Rectal smooth muscle tissue (tissue), 1 donor: Measurements from ENCODE around the gene PARP3.

ENCODE experiments used
- H3K27ac ChIP-seq: one replicate; pipeline ENCODE4 v1.7.0; 2013; ENCODE audit warnings: low read depth, low read length, inconsistent platforms
- H3K27me3 ChIP-seq: one replicate; pipeline ENCODE4 v1.7.0; 2013; ENCODE audit warnings: low read length; ENCODE audit not compliant: control insufficient read depth, insufficient read depth
- H3K36me3 ChIP-seq: one replicate; pipeline ENCODE4 v1.7.0; 2013; ENCODE audit warnings: low read length; ENCODE audit not compliant: control insufficient read depth, insufficient read depth
- H3K4me1 ChIP-seq: one replicate; pipeline ENCODE4 v1.7.0; 2013; ENCODE audit warnings: low read length; ENCODE audit not compliant: control insufficient read depth, insufficient read depth
- H3K4me3 ChIP-seq: one replicate; pipeline ENCODE4 v1.7.0; 2013; ENCODE audit warnings: low read length
- H3K9ac ChIP-seq: one replicate; pipeline ENCODE4 v1.7.0; 2013; ENCODE audit warnings: low read length

The PARP3 gene

DNA sequence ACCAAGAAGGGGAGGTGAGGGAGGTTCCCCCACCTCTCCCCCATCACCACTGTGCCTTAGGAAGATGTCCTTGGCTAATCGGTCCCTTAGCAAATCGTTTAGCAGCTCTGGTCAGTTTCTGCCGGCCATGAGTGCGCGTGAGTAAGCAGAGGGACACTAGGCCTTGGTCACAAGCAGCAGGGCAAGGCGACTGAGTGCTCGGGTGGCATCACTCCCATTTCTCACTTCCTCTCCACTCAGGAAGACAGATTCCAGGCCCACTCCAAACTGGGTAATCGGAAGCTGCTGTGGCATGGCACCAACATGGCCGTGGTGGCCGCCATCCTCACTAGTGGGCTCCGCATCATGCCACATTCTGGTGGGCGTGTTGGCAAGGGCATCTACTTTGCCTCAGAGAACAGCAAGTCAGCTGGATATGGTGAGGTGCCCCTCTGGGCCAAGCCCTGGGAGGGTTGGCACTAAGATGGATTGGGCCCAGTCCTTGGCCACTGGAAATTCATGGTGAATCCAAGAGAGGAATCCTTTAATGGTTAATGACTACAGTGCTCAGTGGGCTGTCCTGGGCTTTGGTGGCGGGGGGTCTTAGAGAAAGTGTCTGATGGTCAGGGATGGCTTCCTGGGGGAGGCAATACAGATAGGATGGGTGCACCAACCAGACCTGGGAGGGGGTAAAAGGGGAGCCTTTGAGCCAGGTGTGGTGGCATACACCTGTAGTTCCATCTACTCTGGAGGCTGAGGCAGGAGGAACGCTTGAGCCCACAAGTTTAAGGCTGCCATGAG lies 4.0 kb downstream of the PARP3 start:
- no peak overlapping the region for H3K4me3 ChIP-seq
- H3K4me1 ChIP-seq = peaks cover 12% of the 10 kb centered on the region
- no peak overlapping the region for H3K9ac ChIP-seq
- H3K27ac ChIP-seq = no peak overlapping the region
- no peaks in the 10 kb centered on the region for H3K27me3 ChIP-seq
- H3K36me3 ChIP-seq = no peaks in the 10 kb centered on the region

DNA sequence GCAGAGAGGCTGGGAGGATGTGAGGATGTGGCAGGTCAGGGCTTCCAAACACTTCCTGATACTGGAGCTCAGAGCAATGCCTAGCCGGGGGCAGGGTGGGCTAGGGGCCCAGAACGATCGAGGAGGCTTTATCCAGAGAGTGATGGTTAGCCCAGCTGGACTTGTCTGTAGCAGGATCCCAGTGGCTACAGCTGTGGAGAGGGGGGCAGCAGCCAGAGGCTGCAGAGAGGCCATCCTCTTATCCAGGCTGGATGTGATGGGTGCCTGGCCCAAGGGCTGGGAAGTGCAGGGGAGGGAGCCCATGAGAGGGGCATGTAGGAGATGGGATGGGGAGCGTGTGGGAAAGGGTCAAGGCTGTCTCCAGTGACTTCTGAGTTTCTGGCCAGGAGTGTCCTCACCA lies 4.6 kb downstream of the PARP3 start:
- no peak overlapping the region for H3K27ac ChIP-seq
- H3K27me3 ChIP-seq = no peaks in the 10 kb centered on the region
- H3K4me1 ChIP-seq = peaks cover 10% of the 10 kb centered on the region
- H3K9ac ChIP-seq = no peak overlapping the region
- H3K36me3 ChIP-seq = no peaks in the 10 kb centered on the region
- no peak overlapping the region for H3K4me3 ChIP-seq

DNA sequence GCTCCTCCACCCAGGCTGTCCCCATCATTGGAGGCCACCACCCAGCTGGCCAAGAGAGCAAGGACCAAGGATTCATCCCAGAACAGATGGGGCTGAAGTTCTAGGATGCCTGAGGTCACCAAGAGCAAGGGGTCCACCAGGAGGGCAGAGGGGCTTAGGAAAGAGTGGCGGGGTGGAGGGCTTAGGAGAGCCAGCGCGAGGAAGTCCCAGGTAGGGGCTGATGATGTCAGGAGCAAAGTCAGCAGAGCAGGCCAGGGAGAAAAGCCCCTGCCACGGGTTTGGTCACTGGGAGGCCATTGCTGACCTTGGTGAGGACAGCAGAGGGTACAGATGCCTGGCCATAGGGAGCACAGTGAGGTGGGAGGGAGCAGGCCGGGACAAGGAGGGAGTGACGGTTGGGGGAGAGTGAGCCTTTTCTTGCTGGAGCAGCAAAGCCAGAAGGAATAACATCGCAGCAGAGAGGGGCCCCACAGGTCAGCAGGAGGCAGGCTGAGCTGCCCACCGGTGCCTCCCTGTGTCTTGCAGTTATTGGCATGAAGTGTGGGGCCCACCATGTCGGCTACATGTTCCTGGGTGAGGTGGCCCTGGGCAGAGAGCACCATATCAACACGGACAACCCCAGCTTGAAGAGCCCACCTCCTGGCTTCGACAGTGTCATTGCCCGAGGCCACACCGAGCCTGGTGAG lies 5.2 kb downstream of the PARP3 start:
- Histone ChIP-seq H3K27me3 (no peaks in the 10 kb centered on the region), H3K4me3 (no peak overlapping the region), H3K9ac (no peak overlapping the region), H3K4me1 (peaks cover 9% of the 10 kb centered on the region), H3K27ac (no peak overlapping the region), H3K36me3 (no peaks in the 10 kb centered on the region)

DNA sequence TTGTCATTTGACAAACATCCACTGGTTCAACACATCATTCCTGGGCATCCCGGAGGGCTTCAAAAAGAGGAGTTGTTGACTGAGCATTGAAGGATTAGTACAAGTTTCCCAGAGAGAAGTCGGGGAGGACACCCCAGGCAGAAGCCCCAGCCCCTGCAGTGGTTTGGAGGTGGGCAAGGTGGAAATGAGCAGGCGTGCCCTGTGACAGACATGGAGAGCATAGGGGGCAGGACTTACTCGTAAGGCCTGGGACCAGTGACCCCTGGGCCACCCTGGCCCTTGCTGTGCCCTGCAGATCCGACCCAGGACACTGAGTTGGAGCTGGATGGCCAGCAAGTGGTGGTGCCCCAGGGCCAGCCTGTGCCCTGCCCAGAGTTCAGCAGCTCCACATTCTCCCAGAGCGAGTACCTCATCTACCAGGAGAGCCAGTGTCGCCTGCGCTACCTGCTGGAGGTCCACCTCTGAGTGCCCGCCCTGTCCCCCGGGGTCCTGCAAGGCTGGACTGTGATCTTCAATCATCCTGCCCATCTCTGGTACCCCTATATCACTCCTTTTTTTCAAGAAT lies 5.9 kb downstream of the PARP3 start:
- H3K4me1 ChIP-seq = peaks cover 2% of the 10 kb centered on the region
- H3K9ac ChIP-seq = no peak overlapping the region
- no peak overlapping the region for H3K27ac ChIP-seq
- no peak overlapping the region for H3K4me3 ChIP-seq
- no peaks in the 10 kb centered on the region for H3K36me3 ChIP-seq
- no peaks in the 10 kb centered on the region for H3K27me3 ChIP-seq

DNA sequence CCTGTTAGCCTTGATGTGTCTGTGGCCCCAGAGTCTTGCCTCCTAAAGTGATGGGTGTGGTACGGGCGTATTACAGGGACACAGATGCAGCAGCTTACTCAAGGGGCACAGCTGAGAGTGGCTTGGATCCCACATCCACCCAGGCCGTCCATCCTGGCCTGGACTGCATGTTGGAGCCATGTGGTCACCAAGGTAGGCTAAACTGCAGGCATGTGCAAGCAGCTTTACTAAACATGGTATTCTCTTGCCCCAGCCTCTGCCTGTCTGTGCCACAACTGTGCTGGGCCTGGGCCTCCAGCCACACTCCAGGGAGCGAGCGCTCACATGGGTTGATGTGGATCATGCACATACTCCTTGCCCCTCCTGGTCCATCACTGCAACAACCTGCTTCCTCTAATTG lies 7.0 kb downstream of the PARP3 start:
- Histone ChIP-seq H3K27me3 (no peaks in the 10 kb centered on the region), H3K27ac (no peak overlapping the region), H3K4me3 (no peak overlapping the region), H3K36me3 (no peaks in the 10 kb centered on the region), H3K4me1 (no peaks in the 10 kb centered on the region), H3K9ac (no peak overlapping the region)

DNA sequence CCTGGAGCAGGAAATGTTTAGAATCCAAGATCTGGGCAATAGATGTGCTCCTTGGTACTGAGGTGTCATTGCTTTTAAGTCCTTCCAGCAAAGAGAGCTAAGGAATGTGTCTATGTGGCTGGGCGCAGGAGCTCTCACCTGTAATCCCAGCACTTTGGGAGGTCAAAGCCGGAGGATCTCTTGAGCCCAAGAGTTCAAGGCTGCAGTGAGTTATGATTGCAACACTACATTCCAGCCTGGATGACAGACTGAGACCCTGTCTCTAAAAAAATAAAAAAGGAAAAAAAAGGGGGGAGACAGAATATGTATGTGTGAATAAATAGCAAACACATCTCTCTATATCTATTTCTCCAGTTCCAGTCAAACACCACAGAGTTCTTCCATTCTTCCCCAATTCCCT lies 8.7 kb downstream of the PARP3 start:
- no peak overlapping the region for H3K9ac ChIP-seq
- H3K36me3 ChIP-seq = no peaks in the 10 kb centered on the region
- H3K27me3 ChIP-seq = no peaks in the 10 kb centered on the region
- H3K27ac ChIP-seq = no peak overlapping the region
- no peak overlapping the region for H3K4me3 ChIP-seq
- no peaks in the 10 kb centered on the region for H3K4me1 ChIP-seq

DNA sequence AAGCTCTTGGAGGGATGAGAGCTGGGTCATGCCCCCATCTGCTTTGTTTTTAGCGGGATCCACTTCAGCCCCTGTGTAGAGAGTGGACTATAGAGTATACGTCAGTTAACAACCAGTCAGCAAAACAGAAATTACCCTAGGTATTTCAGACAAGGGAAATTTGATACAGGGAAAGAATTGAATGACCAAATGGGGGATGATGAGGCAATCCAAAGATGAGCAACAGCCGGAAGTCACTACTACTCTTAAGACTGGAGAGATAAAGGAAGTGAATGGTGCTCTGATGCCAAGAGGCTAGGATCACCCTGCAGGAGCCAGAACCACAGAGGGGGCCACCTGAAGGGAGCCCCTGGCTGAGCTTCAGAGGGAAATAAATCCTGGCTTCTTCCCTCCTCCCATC lies 11.3 kb downstream of the PARP3 start:
- Histone ChIP-seq H3K9ac (no peak overlapping the region), H3K4me1 (no peaks in the 10 kb centered on the region), H3K27me3 (peaks cover 2% of the 10 kb centered on the region), H3K27ac (no peak overlapping the region), H3K36me3 (no peaks in the 10 kb centered on the region), H3K4me3 (no peak overlapping the region)

DNA sequence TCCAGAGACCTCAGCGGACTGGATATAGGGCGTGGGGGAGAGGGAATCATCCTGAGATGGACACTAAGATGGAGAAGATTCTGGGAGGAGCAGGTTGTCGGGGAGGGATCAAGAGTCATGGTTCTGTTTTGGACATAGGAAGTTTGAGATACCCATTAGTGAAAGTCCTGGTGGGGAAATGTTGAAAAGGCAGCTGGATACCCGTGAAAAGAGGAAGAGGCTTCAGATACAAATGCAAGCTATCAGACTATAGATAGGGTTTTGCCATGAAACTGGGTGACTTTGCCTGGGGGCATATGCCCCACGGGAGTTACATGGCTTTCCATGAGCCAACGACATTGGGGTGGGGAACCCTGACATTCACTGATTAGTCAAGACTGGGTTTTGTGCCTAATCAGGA lies 11.9 kb downstream of the PARP3 start:
- no peak overlapping the region for H3K4me3 ChIP-seq
- H3K36me3 ChIP-seq = no peaks in the 10 kb centered on the region
- H3K4me1 ChIP-seq = no peaks in the 10 kb centered on the region
- H3K27me3 ChIP-seq = peaks cover 2% of the 10 kb centered on the region
- H3K9ac ChIP-seq = no peak overlapping the region
- no peak overlapping the region for H3K27ac ChIP-seq

DNA sequence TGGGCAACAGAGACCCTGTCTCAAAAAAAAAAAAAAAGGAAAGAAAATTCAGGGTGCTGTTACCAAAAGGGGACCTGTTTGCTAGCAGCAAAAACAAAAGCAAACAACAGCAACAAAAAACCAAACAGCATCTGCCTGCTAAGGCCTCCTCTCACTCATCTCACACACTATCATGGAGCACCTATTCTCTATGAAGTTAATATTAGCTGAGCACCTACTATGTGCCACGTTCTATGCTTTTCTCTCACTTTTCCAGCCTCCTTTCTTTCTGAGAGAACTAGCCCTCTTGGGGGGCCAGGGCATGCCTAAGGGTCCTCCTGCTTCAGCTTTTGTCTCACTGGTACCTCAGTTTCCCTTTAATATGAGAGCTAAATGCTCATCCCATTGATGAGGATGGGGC lies 12.6 kb downstream of the PARP3 start:
- no peak overlapping the region for H3K9ac ChIP-seq
- H3K4me1 ChIP-seq = no peaks in the 10 kb centered on the region
- H3K27ac ChIP-seq = no peak overlapping the region
- H3K36me3 ChIP-seq = no peaks in the 10 kb centered on the region
- H3K4me3 ChIP-seq = no peak overlapping the region
- peaks cover 2% of the 10 kb centered on the region for H3K27me3 ChIP-seq

DNA sequence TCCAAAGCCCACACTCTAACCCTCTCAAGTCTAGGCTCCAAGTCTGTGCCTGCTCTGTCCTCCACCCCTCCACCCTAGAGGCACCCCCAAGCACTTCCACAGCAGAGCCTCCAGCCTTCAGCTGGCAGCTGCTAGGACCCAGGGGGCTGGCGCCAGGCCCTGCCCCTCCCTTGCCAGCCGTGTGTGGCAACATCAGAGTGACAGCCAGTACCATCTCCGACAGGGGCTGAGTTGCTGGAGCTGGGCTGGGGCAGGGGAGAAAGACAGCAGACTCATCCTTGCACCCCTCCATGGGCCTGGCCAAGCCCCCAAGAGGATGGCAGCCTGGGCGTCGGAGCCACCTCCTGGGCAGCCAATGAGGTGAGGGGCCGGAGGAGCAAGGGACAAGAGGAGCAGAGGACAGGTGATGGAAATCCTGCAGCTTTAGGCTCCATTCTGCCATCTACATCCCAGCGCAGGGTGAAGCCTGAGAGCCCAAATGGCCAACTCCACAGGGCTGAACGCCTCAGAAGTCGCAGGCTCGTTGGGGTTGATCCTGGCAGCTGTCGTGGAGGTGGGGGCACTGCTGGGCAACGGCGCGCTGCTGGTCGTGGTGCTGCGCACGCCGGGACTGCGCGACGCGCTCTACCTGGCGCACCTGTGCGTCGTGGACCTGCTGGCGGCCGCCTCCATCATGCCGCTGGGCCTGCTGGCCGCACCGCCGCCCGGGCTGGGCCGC lies 13.2 kb downstream of the PARP3 start, which contains the start of gene GPR62:
Gene GPR62, plus strand, starts transcription at position 207 of the 718 bp plus-strand sequence. Its CDS starts 272 bp downstream, at position 479.
- H3K4me3 ChIP-seq = peak within 1 kb of the TSS; percentile 59
- H3K27me3 ChIP-seq = peaks cover 2% of the 10 kb centered on the region
- H3K36me3 ChIP-seq = no peaks in the 10 kb centered on the region
- no peaks in the 10 kb centered on the region for H3K4me1 ChIP-seq
- H3K27ac ChIP-seq = peak within 1 kb of the TSS; percentile 35
- no peak within 1 kb of the TSS for H3K9ac ChIP-seq

DNA sequence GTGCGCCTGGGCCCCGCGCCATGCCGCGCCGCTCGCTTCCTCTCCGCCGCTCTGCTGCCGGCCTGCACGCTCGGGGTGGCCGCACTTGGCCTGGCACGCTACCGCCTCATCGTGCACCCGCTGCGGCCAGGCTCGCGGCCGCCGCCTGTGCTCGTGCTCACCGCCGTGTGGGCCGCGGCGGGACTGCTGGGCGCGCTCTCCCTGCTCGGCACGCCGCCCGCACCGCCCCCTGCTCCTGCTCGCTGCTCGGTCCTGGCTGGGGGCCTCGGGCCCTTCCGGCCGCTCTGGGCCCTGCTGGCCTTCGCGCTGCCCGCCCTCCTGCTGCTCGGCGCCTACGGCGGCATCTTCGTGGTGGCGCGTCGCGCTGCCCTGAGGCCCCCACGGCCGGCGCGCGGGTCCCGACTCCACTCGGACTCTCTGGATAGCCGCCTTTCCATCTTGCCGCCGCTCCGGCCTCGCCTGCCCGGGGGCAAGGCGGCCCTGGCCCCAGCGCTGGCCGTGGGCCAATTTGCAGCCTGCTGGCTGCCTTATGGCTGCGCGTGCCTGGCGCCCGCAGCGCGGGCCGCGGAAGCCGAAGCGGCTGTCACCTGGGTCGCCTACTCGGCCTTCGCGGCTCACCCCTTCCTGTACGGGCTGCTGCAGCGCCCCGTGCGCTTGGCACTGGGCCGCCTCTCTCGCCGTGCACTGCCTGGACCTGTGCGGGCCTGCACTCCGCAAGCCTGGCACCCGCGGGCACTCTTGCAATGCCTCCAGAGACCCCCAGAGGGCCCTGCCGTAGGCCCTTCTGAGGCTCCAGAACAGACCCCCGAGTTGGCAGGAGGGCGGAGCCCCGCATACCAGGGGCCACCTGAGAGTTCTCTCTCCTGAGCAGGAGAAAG lies 14.0 kb downstream of the PARP3 start:
- peaks cover 2% of the 10 kb centered on the region for H3K27me3 ChIP-seq
- H3K9ac ChIP-seq = no peak overlapping the region
- H3K27ac ChIP-seq = peak overlapping the region; percentile 35
- peaks cover 2% of the 10 kb centered on the region for H3K36me3 ChIP-seq
- no peaks in the 10 kb centered on the region for H3K4me1 ChIP-seq
- H3K4me3 ChIP-seq = peak overlapping the region; percentile 59
